HFF-Myc (cell line): ENCODE measurements around the gene GRM4.

Source experiments
- DNase-seq: peaks from one replicate; pipeline ENCODE4 v3.0.0-alpha.2; 2011; ENCODE audit warnings: low read depth; ENCODE audit errors: extremely low read depth
- H3K4me3 ChIP-seq: replicated peaks from 2 replicates; pipeline ENCODE4 v1.5.1; 2011; ENCODE audit warnings: low read depth, mild to moderate bottlenecking, control low read depth, low read length
- TF ChIP-seq, protein P1 (sequence below): IDR thresholded peaks from 2 replicates; pipeline ENCODE4 v1.5.1; 2012; ENCODE audit warnings: mild to moderate bottlenecking, low read depth, low read length, control low read depth; ENCODE audit errors: missing control alignments

GRM4 gene

GRCh38 chr6:33998660-33999059 is 147.2 kb downstream of the GRM4 start:
- H3K4me3 ChIP-seq: no peak overlapping the region
- DNase-seq: no peak
- TF ChIP-seq, protein P1, sequence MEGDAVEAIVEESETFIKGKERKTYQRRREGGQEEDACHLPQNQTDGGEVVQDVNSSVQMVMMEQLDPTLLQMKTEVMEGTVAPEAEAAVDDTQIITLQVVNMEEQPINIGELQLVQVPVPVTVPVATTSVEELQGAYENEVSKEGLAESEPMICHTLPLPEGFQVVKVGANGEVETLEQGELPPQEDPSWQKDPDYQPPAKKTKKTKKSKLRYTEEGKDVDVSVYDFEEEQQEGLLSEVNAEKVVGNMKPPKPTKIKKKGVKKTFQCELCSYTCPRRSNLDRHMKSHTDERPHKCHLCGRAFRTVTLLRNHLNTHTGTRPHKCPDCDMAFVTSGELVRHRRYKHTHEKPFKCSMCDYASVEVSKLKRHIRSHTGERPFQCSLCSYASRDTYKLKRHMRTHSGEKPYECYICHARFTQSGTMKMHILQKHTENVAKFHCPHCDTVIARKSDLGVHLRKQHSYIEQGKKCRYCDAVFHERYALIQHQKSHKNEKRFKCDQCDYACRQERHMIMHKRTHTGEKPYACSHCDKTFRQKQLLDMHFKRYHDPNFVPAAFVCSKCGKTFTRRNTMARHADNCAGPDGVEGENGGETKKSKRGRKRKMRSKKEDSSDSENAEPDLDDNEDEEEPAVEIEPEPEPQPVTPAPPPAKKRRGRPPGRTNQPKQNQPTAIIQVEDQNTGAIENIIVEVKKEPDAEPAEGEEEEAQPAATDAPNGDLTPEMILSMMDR: no peak

DNA sequence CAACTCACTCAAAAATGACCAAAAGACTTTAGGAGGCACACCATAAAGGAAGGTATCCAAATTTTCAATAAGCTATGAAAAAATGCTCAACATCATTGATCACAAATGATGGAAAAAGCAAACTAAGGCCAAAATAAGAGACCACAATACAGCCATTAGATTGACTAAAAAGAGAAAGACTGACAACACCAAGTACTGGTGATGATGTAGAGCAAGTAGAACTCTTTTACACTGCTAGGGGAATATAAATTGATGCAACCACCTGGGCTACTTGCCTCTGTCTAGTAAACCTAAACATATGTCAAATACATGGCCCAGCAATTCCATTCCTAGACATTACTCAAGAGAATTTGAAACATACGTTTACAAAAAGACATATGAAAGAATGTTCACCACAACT is 148.6 kb downstream of the GRM4 start:
- no peak for DNase-seq
- TF ChIP-seq, protein P1: no peak
- H3K4me3 ChIP-seq: no peak overlapping the region

DNA sequence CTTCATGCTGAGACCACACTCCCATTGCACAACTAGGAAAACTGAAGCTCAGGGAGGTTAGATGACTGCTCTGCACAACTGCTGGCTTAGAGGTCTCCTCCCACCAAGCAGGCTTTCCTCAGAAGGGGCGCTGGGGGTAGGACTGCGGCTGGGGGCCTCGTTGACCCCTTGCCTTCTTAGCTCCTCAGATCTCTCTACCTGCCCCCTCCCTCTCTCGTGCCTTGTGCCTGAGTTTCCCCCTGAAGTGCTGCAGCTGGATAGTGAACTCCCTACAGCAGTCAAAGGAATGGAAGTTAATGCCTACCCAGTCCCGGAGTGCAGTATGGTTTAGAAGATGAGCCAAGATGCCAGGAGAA is 149.8 kb downstream of the GRM4 start:
- TF ChIP-seq, protein P1: no peak
- DNase-seq: no peak
- H3K4me3 ChIP-seq: no peak overlapping the region

GRCh38 chr6:33995309-33996119 is 150.4 kb downstream of the GRM4 start:
- H3K4me3 ChIP-seq: no peak overlapping the region
- TF ChIP-seq, protein P1: no peak
- no peak for DNase-seq

- no peak for DNase-seq
- H3K4me3 ChIP-seq: no peak overlapping the region
- TF ChIP-seq, protein P1: no peak
Observed at GRCh38 chr6:33994472-33995308, 151.2 kb downstream of the GRM4 start.

DNA sequence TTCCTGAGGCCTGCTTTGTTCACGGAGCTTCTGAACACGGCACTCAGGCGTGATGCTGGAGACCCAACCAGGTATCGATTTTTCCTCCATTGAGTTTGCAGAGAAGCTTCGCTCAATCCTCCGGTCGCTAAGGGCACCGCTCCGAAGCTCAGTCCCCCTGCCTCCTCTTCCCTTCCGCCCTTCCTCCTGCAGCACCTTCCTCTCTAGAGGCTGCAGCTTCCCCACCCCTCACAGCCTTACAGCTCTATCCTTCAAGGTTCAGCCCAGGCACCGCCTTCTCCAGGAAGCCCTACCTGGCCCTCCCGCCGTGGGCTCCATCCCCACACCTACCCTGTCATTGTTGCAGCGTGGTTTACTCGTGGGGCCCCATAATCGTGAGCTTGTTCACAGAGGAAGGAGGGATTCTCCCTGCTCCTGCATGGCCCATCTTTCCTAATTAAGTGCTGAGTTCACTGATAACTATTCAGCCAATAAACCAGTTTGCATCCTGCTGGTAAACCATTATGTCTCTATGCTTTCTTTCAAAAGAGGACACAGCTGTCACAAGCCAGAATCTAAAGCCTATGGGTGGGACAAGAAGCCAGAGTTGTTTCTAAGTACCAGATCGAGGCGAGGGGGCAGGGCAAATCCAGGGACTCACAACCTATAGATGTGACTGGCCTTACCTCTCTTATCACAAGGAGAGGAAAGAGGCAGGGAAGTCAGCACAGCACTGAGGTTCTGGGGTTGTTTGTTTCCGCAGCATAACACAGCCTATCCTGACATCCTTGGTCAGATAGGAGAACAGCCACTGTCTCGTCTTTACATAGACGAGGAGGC is 152.0 kb downstream of the GRM4 start:
- H3K4me3 ChIP-seq: no peak overlapping the region
- no peak for DNase-seq
- TF ChIP-seq, protein P1: no peak
